Epithelial cell of proximal tubule (primary cell): ENCODE measurements around the gene NSD1. TPM values are rescaled to one million over a fixed set of nuclear protein-coding genes. Genes with fewer than 3 reads are reported as not detected.

ENCODE experiments used
- DNase-seq: peaks from one replicate; pipeline ENCODE4 v3.0.0-alpha.2; 2011; ENCODE audit warnings: low read depth
- H3K4me3 ChIP-seq: 2 replicates; pipeline ENCODE4 v1.5.1; 2011; ENCODE audit warnings: low read depth, mild to moderate bottlenecking, low read length
- total RNA-seq: library from RNA; depleted of rRNA; stranded (reverse); fragments of >200 nt; gene quantifications from 2 replicates; pipeline ENCODE4 v1.2.3, GENCODE V29; 2015
- TF ChIP-seq, protein P1 (sequence below): conservative IDR thresholded peaks from 2 replicates; pipeline ENCODE4 v1.5.1; 2012; ENCODE audit warnings: low read depth, mild to moderate bottlenecking, low read length

NSD1 gene
- total RNA-seq, 1 donor from 2014 or later: 30.6 TPM

GRCh38 chr5:177332031-177332895 lies 198.7 kb downstream of the NSD1 start:
- no peak for DNase-seq
- TF ChIP-seq, protein P1, sequence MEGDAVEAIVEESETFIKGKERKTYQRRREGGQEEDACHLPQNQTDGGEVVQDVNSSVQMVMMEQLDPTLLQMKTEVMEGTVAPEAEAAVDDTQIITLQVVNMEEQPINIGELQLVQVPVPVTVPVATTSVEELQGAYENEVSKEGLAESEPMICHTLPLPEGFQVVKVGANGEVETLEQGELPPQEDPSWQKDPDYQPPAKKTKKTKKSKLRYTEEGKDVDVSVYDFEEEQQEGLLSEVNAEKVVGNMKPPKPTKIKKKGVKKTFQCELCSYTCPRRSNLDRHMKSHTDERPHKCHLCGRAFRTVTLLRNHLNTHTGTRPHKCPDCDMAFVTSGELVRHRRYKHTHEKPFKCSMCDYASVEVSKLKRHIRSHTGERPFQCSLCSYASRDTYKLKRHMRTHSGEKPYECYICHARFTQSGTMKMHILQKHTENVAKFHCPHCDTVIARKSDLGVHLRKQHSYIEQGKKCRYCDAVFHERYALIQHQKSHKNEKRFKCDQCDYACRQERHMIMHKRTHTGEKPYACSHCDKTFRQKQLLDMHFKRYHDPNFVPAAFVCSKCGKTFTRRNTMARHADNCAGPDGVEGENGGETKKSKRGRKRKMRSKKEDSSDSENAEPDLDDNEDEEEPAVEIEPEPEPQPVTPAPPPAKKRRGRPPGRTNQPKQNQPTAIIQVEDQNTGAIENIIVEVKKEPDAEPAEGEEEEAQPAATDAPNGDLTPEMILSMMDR: no peak
- H3K4me3 ChIP-seq: no peak overlapping the region

DNA sequence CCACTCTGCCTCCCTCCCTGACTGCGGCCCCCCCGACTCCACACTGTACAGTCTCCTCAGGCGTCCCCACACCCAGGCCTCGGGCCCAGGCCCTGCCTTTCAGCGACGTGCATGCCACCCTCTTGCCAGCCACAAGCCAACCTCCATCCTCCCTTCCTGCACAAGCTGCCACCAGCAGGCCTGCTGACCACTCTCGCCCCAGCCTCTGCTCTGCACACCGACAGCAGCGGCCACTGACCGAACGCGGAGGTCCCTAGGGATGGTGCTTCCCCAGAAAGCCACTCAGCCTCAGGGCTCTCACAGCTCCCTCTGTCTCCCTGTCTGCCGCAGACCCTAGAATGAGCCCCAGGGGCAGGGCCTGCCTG lies 199.3 kb downstream of the NSD1 start:
- no peak for DNase-seq
- H3K4me3 ChIP-seq: no peak overlapping the region
- TF ChIP-seq, protein P1: no peak

- no peak overlapping the region for H3K4me3 ChIP-seq
- DNase-seq: no peak
- TF ChIP-seq, protein P1: no peak
Measured at GRCh38 chr5:177333420-177334154, 200.0 kb downstream of the NSD1 start.

DNA sequence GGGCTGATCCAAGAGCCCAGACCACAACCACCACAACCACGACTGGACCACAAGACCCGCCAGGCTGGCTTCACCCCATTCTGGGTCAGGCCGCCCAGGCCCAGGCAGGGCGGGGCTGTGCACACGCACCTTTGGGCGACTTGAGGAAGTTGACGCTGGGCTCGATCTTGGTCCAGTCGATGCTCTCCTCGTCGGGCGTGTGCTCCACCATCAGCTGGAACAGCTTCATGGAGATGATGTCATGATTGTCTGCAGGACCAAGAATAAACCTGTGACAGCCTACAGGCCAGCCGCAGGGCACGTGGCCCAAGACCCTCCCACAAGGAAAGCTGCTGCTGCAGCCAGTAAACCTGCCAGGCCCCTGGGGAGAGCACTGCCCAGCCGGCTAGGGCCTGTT lies 200.6 kb downstream of the NSD1 start:
- H3K4me3 ChIP-seq: no peak overlapping the region
- no peak for DNase-seq
- TF ChIP-seq, protein P1: no peak

- TF ChIP-seq, protein P1: no peak
- no peak for DNase-seq
- H3K4me3 ChIP-seq: no peak overlapping the region
Measured at GRCh38 chr5:177334781-177335700, 201.5 kb downstream of the NSD1 start.

DNA sequence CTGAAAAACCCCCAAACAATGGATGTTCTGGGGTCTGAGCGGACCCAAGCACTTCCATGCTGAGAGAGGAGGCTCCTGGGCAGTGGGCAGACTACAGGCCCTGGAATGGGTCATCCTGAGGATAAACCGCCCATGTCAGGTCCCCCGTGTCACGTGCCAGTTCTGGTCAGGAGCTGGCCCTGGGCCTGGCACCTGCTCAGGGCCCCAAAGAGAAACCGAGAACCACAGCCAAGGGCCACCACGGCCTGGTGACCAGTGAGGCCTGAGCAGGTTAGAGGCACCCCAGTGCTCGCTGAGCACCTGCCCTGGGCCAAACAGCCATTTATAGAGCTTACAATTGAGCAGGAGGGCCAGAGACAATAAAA lies 202.1 kb downstream of the NSD1 start:
- DNase-seq: no peak
- TF ChIP-seq, protein P1: no peak
- H3K4me3 ChIP-seq: no peak overlapping the region
